Measurements from ENCODE around the gene RC3H1. TPM values are rescaled to one million over a fixed set of nuclear protein-coding genes. Genes with fewer than 3 reads are reported as not detected.
"Not testable (repeated sequence)": the region's sequence is repeated elsewhere in the genome, so short reads cannot be mapped to it uniquely, and the experiment has no call there.

RC3H1 gene
- total RNA-seq, 1 donor from 2014 or later, result 48.0 TPM

- H3K36me3 Mint-ChIP-seq (ENCODE audit: unreplicated experiment), result no peaks in the 10 kb centered on the region
- no peak for DNase-seq
- no peak for TF ChIP-seq CTCF (IDR thresholded peaks at IDR 0.05; ENCODE audit: partially characterized antibody, unreplicated experiment)
- no peak overlapping the region for H3K27ac Mint-ChIP-seq (ENCODE audit: unreplicated experiment)
- no peaks in the 10 kb centered on the region for H3K27me3 Mint-ChIP-seq (ENCODE audit: unreplicated experiment)
- H3K4me1 Mint-ChIP-seq (ENCODE audit: low read depth, unreplicated experiment), result no peaks in the 10 kb centered on the region
- H3K9me3 Mint-ChIP-seq (ENCODE audit: unreplicated experiment), result no peaks in the 10 kb centered on the region
- no peak overlapping the region for H3K4me3 Mint-ChIP-seq (ENCODE audit: unreplicated experiment)
Observed at GRCh38 chr1:173937062-173937461, 85.1 kb downstream of the RC3H1 start.

GRCh38 chr1:173934440-173934839 is 87.7 kb downstream of the RC3H1 start:
- Mint-ChIP-seq H3K4me3 (ENCODE audit: unreplicated experiment) (no peak overlapping the region), H3K36me3 (ENCODE audit: unreplicated experiment) (no peaks in the 10 kb centered on the region), H3K27me3 (ENCODE audit: unreplicated experiment) (no peaks in the 10 kb centered on the region), H3K27ac (ENCODE audit: unreplicated experiment) (no peak overlapping the region), H3K4me1 (ENCODE audit: low read depth, unreplicated experiment) (no peaks in the 10 kb centered on the region), H3K9me3 (ENCODE audit: unreplicated experiment) (no peaks in the 10 kb centered on the region)
- DNase-seq, result no peak
- no peak for TF ChIP-seq CTCF (IDR thresholded peaks at IDR 0.05; ENCODE audit: partially characterized antibody, unreplicated experiment)

GRCh38 chr1:173930541-173930940 is 91.6 kb downstream of the RC3H1 start:
- not testable (repeated sequence) for H3K9me3 Mint-ChIP-seq (ENCODE audit: unreplicated experiment); H3K27me3 Mint-ChIP-seq (ENCODE audit: unreplicated experiment); DNase-seq; H3K27ac Mint-ChIP-seq (ENCODE audit: unreplicated experiment); H3K4me3 Mint-ChIP-seq (ENCODE audit: unreplicated experiment); H3K4me1 Mint-ChIP-seq (ENCODE audit: low read depth, unreplicated experiment); H3K36me3 Mint-ChIP-seq (ENCODE audit: unreplicated experiment)

- no peaks in the 10 kb centered on the region for H3K36me3 Mint-ChIP-seq (ENCODE audit: unreplicated experiment)
- no peak for TF ChIP-seq CTCF (IDR thresholded peaks at IDR 0.05; ENCODE audit: partially characterized antibody, unreplicated experiment)
- H3K9me3 Mint-ChIP-seq (ENCODE audit: unreplicated experiment), result peaks cover 3% of the 10 kb centered on the region
- H3K4me3 Mint-ChIP-seq (ENCODE audit: unreplicated experiment), result no peak overlapping the region
- DNase-seq, result no peak
- H3K4me1 Mint-ChIP-seq (ENCODE audit: low read depth, unreplicated experiment), result no peaks in the 10 kb centered on the region
- peaks cover 4% of the 10 kb centered on the region for H3K27me3 Mint-ChIP-seq (ENCODE audit: unreplicated experiment)
- H3K27ac Mint-ChIP-seq (ENCODE audit: unreplicated experiment), result no peak overlapping the region
Observed at GRCh38 chr1:173925306-173926242, 96.6 kb downstream of the RC3H1 start.

- H3K27ac Mint-ChIP-seq (ENCODE audit: unreplicated experiment), result no peak overlapping the region
- H3K36me3 Mint-ChIP-seq (ENCODE audit: unreplicated experiment), result no peaks in the 10 kb centered on the region
- no peaks in the 10 kb centered on the region for H3K9me3 Mint-ChIP-seq (ENCODE audit: unreplicated experiment)
- DNase-seq, result no peak
- TF ChIP-seq CTCF (IDR thresholded peaks at IDR 0.05; ENCODE audit: partially characterized antibody, unreplicated experiment), result no peak
- no peaks in the 10 kb centered on the region for H3K4me1 Mint-ChIP-seq (ENCODE audit: low read depth, unreplicated experiment)
- H3K27me3 Mint-ChIP-seq (ENCODE audit: unreplicated experiment), result no peaks in the 10 kb centered on the region
- H3K4me3 Mint-ChIP-seq (ENCODE audit: unreplicated experiment), result no peak overlapping the region
Observed at GRCh38 chr1:173920861-173921260, 101.3 kb downstream of the RC3H1 start.
